NCI-H82 (cell line): ENCODE measurements around the gene SLC35B4.

Source experiments
- DNase-seq: peaks from one replicate; lab custom pipeline; 2025; lab: John Stamatoyannopoulos, UW

Gene SLC35B4

GRCh38 chr7:134316539-134317344, at the start of gene SLC35B4:
Gene SLC35B4 (minus strand): TSS chr7:134316930. CDS start chr7:134316751, 179 bp downstream.
- DNase-seq = peak; percentile 99

DNA sequence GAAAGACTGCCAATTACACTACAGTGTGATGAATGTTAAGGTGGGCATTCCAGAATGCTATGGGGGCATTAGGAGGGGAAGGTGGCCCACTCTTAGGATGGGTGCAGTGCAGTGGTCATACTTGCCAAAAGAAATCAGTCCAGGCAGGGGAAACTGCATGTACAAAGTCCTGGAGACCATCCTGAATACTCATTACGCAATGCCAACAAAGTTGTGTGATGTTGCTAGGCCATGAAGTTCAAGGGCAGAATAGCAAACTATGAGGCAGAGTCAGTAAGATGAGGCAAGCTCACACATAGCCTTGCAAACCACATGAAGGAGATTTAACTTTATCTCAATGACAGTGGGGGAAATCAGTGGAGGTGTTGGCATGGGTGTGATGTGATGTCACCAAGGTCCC, 49.8 kb upstream of the SLC35B4 start:
- DNase-seq = no peak

DNA sequence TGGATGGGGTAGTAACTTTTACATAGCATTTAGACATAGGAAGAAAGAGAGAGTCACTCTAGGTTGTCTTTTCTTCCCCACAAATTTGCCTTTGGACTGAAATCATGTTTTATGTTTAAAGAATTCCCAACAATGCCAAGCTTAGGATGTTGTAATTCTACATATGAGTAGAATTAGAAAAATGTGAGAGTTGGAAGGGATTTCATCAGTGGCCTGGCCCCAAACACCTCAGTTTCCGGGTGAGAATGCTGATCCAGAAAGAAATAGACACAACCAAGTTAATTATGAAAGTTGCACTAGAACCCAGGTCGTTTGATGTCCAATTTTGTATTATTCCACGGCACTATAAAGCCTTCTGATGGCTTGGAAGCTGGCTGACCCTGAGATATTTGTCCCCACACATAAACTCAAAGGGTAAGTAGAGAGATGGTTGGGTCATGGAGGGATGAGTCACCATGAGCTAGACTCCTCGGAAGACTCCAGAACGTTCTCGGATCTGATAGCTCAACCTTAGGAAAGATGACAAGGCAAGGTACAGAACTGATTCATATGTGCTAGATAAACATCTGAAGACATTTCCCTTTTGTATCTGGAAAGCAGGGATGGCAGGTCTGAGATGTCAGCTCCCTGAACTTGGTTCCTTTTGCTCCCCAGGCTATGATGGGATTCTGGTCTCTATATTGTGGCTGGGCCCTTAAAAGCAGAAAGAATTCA, 48.8 kb upstream of the SLC35B4 start:
- no peak for DNase-seq

GRCh38 chr7:134364619-134365037, 47.9 kb upstream of the SLC35B4 start:
- DNase-seq = peak; percentile 39

GRCh38 chr7:134362587-134363483, 46.1 kb upstream of the SLC35B4 start:
- no peak for DNase-seq

- peak; percentile 71 for DNase-seq
These were observed 43.2 kb upstream of the SLC35B4 start for GRCh38 chr7:134359787-134360432.

DNA sequence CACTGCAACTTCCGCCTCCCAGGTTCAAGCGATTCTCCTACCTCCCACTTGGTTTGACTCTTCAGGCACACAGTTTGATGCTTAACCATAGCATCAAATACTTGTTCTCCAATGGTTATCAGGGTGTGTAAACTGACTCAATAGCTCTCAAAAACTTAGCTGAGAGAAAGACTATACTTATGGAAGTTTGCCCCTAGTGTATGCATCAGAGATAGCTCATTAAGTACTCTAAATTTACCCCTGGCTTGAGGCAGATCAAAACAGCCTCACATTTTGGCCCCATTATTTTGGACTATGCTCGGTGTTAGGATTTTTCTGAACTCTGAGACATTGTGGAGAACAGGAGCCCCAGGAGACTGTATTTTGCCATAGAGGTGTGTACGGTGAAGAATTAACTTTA, 40.8 kb upstream of the SLC35B4 start:
- DNase-seq = no peak

GRCh38 chr7:134356421-134356936, 39.7 kb upstream of the SLC35B4 start:
- peak; percentile 71 for DNase-seq

GRCh38 chr7:134355927-134356326, 39.2 kb upstream of the SLC35B4 start:
- DNase-seq = no peak

DNA sequence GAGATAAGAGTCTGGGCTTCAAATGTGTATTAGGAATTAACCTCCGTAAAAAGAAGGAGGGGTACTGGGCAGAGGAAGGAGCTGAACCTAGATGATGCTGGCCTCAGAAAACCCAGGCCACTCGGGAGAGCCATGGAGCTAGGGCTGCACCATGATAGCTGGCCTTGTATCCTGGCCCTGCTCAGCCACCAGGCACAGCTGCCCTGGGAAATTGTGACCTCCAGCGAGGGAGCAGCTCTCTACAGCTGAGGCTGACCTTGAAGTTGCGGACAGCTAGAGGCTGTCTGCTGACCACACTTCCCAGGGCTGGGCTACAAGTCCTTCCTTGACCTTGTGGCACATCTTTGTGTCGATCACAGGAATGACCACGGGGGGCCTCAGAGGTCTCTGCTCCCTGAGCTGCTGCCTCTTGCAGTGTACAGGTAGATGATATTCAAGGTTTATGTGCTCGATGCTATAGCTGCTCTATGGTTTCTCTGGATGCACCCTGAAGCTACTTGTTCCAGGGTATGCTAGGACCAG, 38.3 kb upstream of the SLC35B4 start:
- DNase-seq = no peak

GRCh38 chr7:134353411-134353810, 36.7 kb upstream of the SLC35B4 start:
- no peak for DNase-seq

DNA sequence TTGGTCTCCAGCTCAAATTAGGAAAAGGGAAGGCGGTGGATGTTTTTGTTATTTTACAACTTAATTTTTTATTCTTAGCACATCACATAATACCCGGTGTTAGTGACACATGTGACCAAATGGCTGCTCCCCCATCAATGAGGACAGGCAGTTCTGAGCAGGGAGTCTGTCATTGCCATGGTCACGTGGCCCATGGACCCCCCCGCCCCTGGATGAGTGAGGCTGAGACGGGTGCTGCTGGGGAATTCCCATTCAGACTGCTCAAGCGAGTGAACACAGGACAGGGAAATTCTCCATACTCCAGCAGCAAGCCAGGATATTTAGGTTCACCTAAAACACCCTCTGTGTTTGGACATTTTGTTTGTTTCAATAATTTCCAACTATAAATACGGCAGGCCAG, 34.7 kb upstream of the SLC35B4 start:
- DNase-seq = no peak

DNA sequence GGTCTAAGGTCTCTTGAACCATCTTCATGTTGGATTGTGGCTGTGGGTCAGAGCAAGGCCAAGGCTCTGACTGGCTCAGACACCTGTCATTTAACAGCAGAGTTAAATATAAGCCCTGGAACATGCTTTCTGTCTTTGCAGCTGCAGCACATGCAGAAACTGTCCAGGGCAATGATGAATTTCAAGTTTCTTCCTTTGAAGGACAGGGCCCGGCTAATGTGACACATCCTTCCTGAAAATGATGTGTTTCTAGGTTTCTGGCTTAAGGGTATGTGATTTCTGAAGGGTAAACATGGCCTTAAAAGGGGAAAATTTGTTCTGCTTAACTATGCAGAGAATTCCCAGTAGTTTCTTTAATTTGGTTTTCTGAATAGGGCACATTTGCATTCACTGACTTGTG, 34.0 kb upstream of the SLC35B4 start:
- no peak for DNase-seq

GRCh38 chr7:134347567-134347966, 30.8 kb upstream of the SLC35B4 start:
- DNase-seq = no peak

DNA sequence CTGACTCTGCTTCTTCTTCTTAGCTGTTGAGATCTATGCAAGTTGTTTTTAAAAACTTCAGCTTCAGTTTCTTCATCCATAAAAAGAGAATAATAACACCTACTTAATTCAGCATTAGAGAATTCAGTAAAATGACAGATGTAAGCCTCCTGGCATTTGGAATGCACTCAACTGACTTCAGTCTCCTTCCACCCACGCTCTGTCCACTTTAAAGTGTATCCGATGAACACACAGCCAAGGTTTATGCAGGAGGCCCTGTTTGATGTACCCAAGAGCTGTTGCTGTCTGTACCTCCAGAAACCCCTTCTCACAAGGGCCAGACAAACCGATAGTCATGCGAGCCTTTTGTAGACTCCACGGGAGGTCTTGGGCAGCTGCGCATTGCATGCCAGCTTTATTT, 27.1 kb upstream of the SLC35B4 start:
- no peak for DNase-seq

DNA sequence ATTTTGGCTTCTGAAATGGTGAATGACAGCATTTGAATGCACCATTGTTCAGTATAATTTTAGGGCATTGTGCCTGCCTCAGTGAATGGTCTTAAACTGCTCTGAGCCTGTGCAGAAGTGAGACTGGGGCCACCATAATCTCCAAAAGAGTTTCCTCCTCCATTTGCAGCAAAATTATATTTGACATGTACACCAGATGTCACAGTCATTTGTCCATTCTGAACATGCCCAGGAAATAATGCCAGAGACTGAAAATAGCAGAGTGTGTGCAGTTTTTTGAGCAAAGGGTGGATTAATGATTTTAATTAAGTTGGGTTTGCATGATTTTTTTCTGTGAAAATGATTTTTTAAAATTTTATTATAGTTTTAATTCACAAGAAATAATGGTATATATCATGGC, 26.4 kb upstream of the SLC35B4 start:
- DNase-seq = no peak

- DNase-seq = no peak
These were observed 22.7 kb upstream of the SLC35B4 start for GRCh38 chr7:134339475-134339874.

- no peak for DNase-seq
These were observed 21.2 kb upstream of the SLC35B4 start for GRCh38 chr7:134337980-134338379.

DNA sequence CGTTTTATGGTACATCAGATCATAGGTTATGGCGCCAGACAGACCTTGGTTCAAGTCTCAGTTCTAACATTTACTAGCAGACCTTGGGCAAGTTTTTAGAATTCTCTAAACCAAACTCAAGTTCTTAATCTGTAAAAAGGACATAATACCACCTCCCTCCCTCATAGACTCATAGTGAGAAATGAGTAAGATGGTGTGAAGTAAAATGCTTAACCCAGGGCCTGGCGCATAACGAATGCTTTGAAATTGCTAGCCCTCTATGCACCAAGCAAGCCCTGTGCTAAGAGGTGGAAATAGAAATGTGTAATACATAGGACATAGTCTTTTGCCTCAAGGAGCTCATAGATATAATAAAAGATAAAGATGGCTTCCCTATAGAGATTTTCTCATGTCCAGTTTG, 17.7 kb upstream of the SLC35B4 start:
- DNase-seq = no peak

DNA sequence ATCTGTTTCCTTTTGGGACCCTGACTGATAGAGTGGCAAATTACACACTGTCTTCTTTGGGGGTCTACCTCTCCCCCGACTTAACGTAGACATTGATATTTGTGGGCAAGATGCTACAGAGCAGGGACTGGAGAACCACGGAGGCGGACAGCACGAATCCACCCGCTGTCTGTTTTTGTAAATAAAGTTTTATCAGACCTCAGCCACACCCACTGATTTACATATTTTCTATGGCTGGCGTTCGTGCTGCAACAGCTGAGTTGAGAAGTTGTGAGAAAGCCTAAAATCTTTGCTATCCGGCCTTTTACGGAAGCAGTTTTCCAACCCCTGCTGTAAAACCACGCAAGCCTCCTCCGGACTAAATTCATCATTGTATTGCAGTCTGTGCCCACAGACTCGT, 17.2 kb upstream of the SLC35B4 start:
- DNase-seq = no peak

- no peak for DNase-seq
These were observed 16.2 kb upstream of the SLC35B4 start for GRCh38 chr7:134332892-134333291.
